Astrocyte (in vitro differentiated cells and primary cell): Measurements from ENCODE around the gene FAM13C.

ENCODE experiments used
- CTCF ChIP-seq: IDR thresholded peaks from 2 replicates; pipeline ENCODE4 v1.5.1; 2011; ENCODE audit warnings: low read depth, mild to moderate bottlenecking, inconsistent platforms, low read length, moderate library complexity; ENCODE audit not compliant: insufficient read depth
- EZH2 ChIP-seq: IDR thresholded peaks from 2 replicates; pipeline ENCODE4 v1.6.1; 2012; ENCODE audit warnings: mild to moderate bottlenecking, low read length, inconsistent platforms; ENCODE audit not compliant: insufficient read depth

GRCh38 chr10:59397961-59398360 is 35.6 kb upstream of the FAM13C start:
- TF ChIP-seq CTCF (no peak), EZH2 (no peak)
